ENCODE data around the gene GATA3. TPM values are rescaled to one million over a fixed set of nuclear protein-coding genes. Genes with fewer than 3 reads are reported as not detected.
A peak's percentile ranks its signal among the peaks of the same experiment; 100 is the strongest.

Gene GATA3
- total and polyA plus RNA-seq, 9 of the 15 experiments (the other 6 are each of a cell fraction or from before 2014, with no cell fraction given) = 0.01 to 0.24 (median 0.09) TPM; not detected in 6

GRCh38 chr10:8042721-8043568, 11.5 kb upstream of the GATA3 start (continued):
- TF ChIP-seq ZHX1 (conservative IDR thresholded peaks at IDR 0.05; ENCODE audit: low read length) = no peak
- TF ChIP-seq ZEB2 (IDR thresholded peaks at IDR 0.05) = no peak

- TF ChIP-seq, protein P1, sequence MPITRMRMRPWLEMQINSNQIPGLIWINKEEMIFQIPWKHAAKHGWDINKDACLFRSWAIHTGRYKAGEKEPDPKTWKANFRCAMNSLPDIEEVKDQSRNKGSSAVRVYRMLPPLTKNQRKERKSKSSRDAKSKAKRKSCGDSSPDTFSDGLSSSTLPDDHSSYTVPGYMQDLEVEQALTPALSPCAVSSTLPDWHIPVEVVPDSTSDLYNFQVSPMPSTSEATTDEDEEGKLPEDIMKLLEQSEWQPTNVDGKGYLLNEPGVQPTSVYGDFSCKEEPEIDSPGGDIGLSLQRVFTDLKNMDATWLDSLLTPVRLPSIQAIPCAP (CRISPR knock-in tag; IDR thresholded peaks at IDR 0.05; ENCODE audit: borderline replicate concordance) = no peak
- TF ChIP-seq E2F6 (IDR thresholded peaks at IDR 0.05; ENCODE audit: borderline replicate concordance in 1 of 2, extremely low read depth in 1 of 2, insufficient read depth in 1 of 2, insufficient read length in 1 of 2, low read depth in 1 of 2, low read length in 1 of 2, poor library complexity in 1 of 2, severe bottlenecking in 1 of 2) (peak in 1 of 2 experiments; percentile 70), DDX20 (tag; IDR thresholded peaks at IDR 0.05; ENCODE audit: low read depth) (no peak), PML (IDR thresholded peaks at IDR 0.05; ENCODE audit: low read length) (no peak), POLR2A (conservative IDR thresholded peaks at IDR 0.05) (no peak)
These were observed 10.8 kb upstream of the GATA3 start for GRCh38 chr10:8043569-8044306.

More at GRCh38 chr10:8043569-8044306, 10.8 kb upstream of the GATA3 start:
- peaks cover 55 to 75% of the 10 kb centered on the region in 2 experiments for H3K27me3 ChIP-seq (ENCODE audit: control insufficient read depth in 2 of 2, insufficient read depth in 2 of 2, low read length in 2 of 2)
- H3K36me3 ChIP-seq (ENCODE audit: control insufficient read depth, insufficient read depth, low read length) = no peaks in the 10 kb centered on the region
- no peak overlapping the region for H2AFZ ChIP-seq (ENCODE audit: low read depth, low read length)
- ChIA-PET POLR2A (no interaction called here), CTCF (ENCODE audit: low intra/inter-chr PET ratio) (no interaction called here)
- H4K20me1 ChIP-seq (replicated peaks; ENCODE audit: control insufficient read depth, insufficient read depth, low read length) = 0 out of 2 replicates have a peak, but pooled peaks cover 5% of the 10 kb centered on the region
- H3K4me3 ChIP-seq = no peak overlapping the region
- H3K27ac ChIP-seq (ENCODE audit: extremely low read depth, low read depth, low read length) = no peak overlapping the region
- peaks cover 0 to 14% of the 10 kb centered on the region in 2 experiments; a peak in 2 of 5 replicates for H3K4me1 ChIP-seq (replicated peaks in 1 of 2; ENCODE audit: control insufficient read depth in 2 of 2, insufficient read depth in 2 of 2, low read length in 2 of 2)
- 14% methylated on average over 23 of the region's 31 CpGs for WGBS (ENCODE audit: insufficient coverage, low coverage, missing lambda C conversion rate)
- FAIRE-seq (no peak), ATAC-seq (no peak), DNase-seq (ENCODE audit: extremely low read depth in 1 of 4, low spot score in 3 of 4) (no peak)
- intact Hi-C loops (cut with micrococcal nuclease) (no loop called here), in situ Hi-C loops (cut with MboI) (no loop called here)
- no peaks in the 10 kb centered on the region for H3K9me3 ChIP-seq (replicated peaks; ENCODE audit: control insufficient read depth, insufficient read depth, low read depth, low read length)
- no peak overlapping the region for H3K4me2 ChIP-seq (ENCODE audit: insufficient read depth, low read length)
- H3K9ac ChIP-seq (ENCODE audit: insufficient read depth in 1 of 2, low read depth in 2 of 2, low read length in 2 of 2) = no peak overlapping the region
- H3K9me1 ChIP-seq (ENCODE audit: control insufficient read depth, insufficient read depth, low read length) = no peaks in the 10 kb centered on the region
- no peaks in the 10 kb centered on the region for H3K79me2 ChIP-seq (ENCODE audit: control insufficient read depth, insufficient read depth, low read length)
- no TSS peak for BruUV-seq (replicated peaks)
